ENCODE data around the gene SHROOM3.

- TF ChIP-seq CTCF (IDR thresholded peaks at IDR 0.05): no peak
- TF ChIP-seq ZFX (IDR thresholded peaks at IDR 0.05; ENCODE audit: borderline replicate concordance): no peak
These were observed 123.6 kb downstream of the SHROOM3 start for GRCh38 chr4:76558396-76559235.
